Neutrophil (primary cell): Measurements from ENCODE around the gene TPSG1.

Experiments used
- H3K27ac ChIP-seq: fragments of 200-600 bp; sonication (generic); 2 replicates; pipeline ENCODE4 v1.5.1; 2016; ENCODE audit warnings: mild to moderate bottlenecking, moderate library complexity
- H3K27me3 ChIP-seq: fragments of 200-600 bp; sonication (generic); 2 replicates; pipeline ENCODE4 v1.6.0; 2016; ENCODE audit warnings: mild to moderate bottlenecking
- H3K36me3 ChIP-seq: fragments of 200-600 bp; sonication (generic); 2 replicates; pipeline ENCODE4 v1.5.1; 2017
- H3K4me1 ChIP-seq, 2 experiments: fragments of 200-600 bp in 1 of 2; sonication (generic) in 1 of 2; 1 replicate in 1 of 2; 2 replicates in 1 of 2; pipeline versions ENCODE4 v1.5.1 to v1.6.1; 2013 to 2016; ENCODE audit warnings: low read depth in 1 of 2, low read length in 1 of 2, mild to moderate bottlenecking in 1 of 2, moderate library complexity in 1 of 2; ENCODE audit not compliant: control insufficient read depth in 1 of 2, insufficient read depth in 1 of 2
- H3K4me3 ChIP-seq, 2 experiments: fragments of 200-600 bp in 1 of 2; sonication (generic) in 1 of 2; 1 replicate in 1 of 2; 2 replicates in 1 of 2; pipeline ENCODE4 v1.5.1; 2013 to 2016; ENCODE audit warnings: low read depth in 1 of 2, low read length in 1 of 2, mild to moderate bottlenecking in 1 of 2, moderate library complexity in 1 of 2
- H3K9me3 ChIP-seq: fragments of 200-600 bp; sonication (generic); 2 replicates; pipeline ENCODE4 v1.5.1; 2016
- CTCF ChIP-seq: fragments of 200-600 bp; sonication (generic); IDR thresholded peaks from 2 replicates; pipeline ENCODE4 v1.5.1; 2016; ENCODE audit warnings: antibody characterized with exemption

Gene TPSG1

GRCh38 chr16:1184980-1185379, 40.1 kb downstream of the TPSG1 start:
- Histone ChIP-seq H3K9me3 (no peaks in the 10 kb centered on the region), H3K4me1 (no peaks in the 10 kb centered on the region), H3K27ac (no peak overlapping the region), H3K36me3 (no peaks in the 10 kb centered on the region), H3K4me3 (no peak overlapping the region), H3K27me3 (peaks cover 23% of the 10 kb centered on the region)
- TF ChIP-seq CTCF: no peak

GRCh38 chr16:1184156-1184868, 40.8 kb downstream of the TPSG1 start:
- no peak overlapping the region for H3K4me3 ChIP-seq
- no peaks in the 10 kb centered on the region for H3K4me1 ChIP-seq
- no peaks in the 10 kb centered on the region for H3K36me3 ChIP-seq
- TF ChIP-seq CTCF: no peak
- H3K9me3 ChIP-seq: no peaks in the 10 kb centered on the region
- H3K27ac ChIP-seq: no peak overlapping the region
- peaks cover 23% of the 10 kb centered on the region for H3K27me3 ChIP-seq

GRCh38 chr16:1182950-1183907, 41.8 kb downstream of the TPSG1 start:
- Histone ChIP-seq H3K27me3 (peaks cover 23% of the 10 kb centered on the region), H3K4me1 (no peaks in the 10 kb centered on the region), H3K36me3 (no peaks in the 10 kb centered on the region), H3K9me3 (no peaks in the 10 kb centered on the region), H3K27ac (no peak overlapping the region), H3K4me3 (no peak overlapping the region)
- TF ChIP-seq CTCF: no peak

DNA sequence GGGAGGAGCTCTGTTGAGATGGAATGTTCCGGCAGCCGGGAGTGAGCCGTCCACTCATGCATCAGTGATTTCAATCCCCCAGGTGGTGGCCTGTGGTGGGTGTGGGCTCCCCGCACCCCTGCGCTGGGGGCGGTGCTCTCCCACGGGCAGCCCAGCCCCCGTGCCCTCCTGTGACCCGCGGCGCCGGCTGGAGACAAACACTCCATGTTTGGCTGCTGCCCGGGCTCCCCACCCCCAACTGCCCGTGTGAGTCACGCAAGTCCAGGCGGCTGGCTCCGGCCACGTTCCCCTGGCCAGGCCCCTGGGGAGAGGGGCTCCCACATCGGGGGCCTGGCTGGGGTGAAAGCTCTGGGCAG, 42.8 kb downstream of the TPSG1 start:
- Histone ChIP-seq H3K27ac (no peak overlapping the region), H3K9me3 (no peaks in the 10 kb centered on the region), H3K4me1 (no peaks in the 10 kb centered on the region), H3K4me3 (no peak overlapping the region), H3K27me3 (peaks cover 23% of the 10 kb centered on the region), H3K36me3 (no peaks in the 10 kb centered on the region)
- TF ChIP-seq CTCF: no peak

- H3K27ac ChIP-seq: no peak overlapping the region
- H3K9me3 ChIP-seq: no peaks in the 10 kb centered on the region
- TF ChIP-seq CTCF: no peak
- H3K36me3 ChIP-seq: no peaks in the 10 kb centered on the region
- H3K27me3 ChIP-seq: peaks cover 23% of the 10 kb centered on the region
- H3K4me1 ChIP-seq: no peaks in the 10 kb centered on the region
- no peak overlapping the region for H3K4me3 ChIP-seq
Measured at GRCh38 chr16:1181404-1182315, 43.4 kb downstream of the TPSG1 start.
